ENCODE data around the gene UIMC1. TPM values are rescaled to one million over a fixed set of nuclear protein-coding genes. Genes with fewer than 3 reads are reported as not detected.
"Not testable (repeated sequence)": the region's sequence is repeated elsewhere in the genome, so short reads cannot be mapped to it uniquely, and the experiment has no call there.

The UIMC1 gene
- total RNA-seq, 1 experiment from 2014 or later: 53.0 TPM

DNA sequence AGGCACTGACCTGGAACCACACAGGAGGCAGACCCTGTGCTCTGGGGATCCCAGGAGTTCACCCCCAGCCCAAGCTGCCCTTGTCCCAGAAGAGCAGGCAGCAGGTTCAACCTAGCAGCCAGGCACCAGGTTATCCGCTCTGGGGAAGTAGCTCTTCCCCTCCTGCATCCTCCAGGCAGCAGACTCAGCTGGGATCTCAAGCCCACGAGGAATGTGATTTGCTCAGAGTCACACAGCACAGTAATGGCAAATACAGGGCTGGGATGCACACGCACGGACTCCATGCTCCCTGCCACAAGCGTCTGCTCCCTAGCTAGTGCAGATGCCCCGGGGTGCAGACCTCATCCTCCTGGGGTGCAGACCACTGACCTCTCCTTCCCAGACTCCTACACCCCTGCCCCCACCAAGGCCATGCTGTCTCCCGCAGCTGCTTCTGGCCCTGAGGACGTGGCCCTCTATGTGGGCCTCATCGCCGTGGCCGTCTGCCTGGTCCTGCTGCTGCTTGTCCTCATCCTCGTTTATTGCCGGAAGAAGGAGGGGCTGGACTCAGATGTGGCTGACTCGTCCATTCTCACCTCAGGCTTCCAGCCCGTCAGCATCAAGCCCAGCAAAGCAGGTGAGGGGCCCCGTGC, 132.9 kb downstream of the UIMC1 start:
- no peak overlapping the region for H2BK15ac ChIP-seq (ENCODE audit: low read depth, low read length)
- Mint-ChIP-seq H3K4me1 (peaks cover 5 to 13% of the 10 kb centered on the region in 2 experiments; a peak in 3 of 4 replicates), H3K27ac (peak overlapping the region in 1 of 3 experiments; percentile 55; a peak in 2 of 7 replicates), H3K27me3 (ENCODE audit: low read depth) (peaks cover 5% of the 10 kb centered on the region), H3K4me3 (0 out of 5 replicates have a peak overlapping the region, but pooled peaks of 1 of the 2 experiments have one; percentile 26), H3K36me3 (ENCODE audit: insufficient read depth in 1 of 3, low read depth in 3 of 3) (no peaks in the 10 kb centered on the region; a peak in 1 of 7 replicates), H3K9me3 (no peaks in the 10 kb centered on the region)
- H4K20me1 ChIP-seq (ENCODE audit: control insufficient read depth, insufficient read depth, insufficient read length): peaks cover 4% of the 10 kb centered on the region
- H3K23ac ChIP-seq (ENCODE audit: insufficient read length, low read depth, low read length): no peak overlapping the region
- H2AK5ac ChIP-seq (ENCODE audit: insufficient read length, low read length): no peak overlapping the region
- H3K23me2 ChIP-seq (ENCODE audit: insufficient read length, low read depth, low read length, poor library complexity, severe bottlenecking): no peaks in the 10 kb centered on the region
- no peak overlapping the region for H2BK120ac ChIP-seq (ENCODE audit: low read depth, low read length, poor library complexity, severe bottlenecking)
- no peak overlapping the region for H3K4me2 ChIP-seq (ENCODE audit: insufficient read depth, insufficient read length, low read length)
- no peaks in the 10 kb centered on the region for H3K79me2 ChIP-seq (ENCODE audit: insufficient read depth, low read length)
- no peaks in the 10 kb centered on the region for H3K4me1 ChIP-seq (ENCODE audit: insufficient read depth, low read length)
- H2AFZ ChIP-seq (ENCODE audit: low read length): no peak overlapping the region
- H2BK20ac ChIP-seq (ENCODE audit: low read depth, low read length, poor library complexity, severe bottlenecking): no peak overlapping the region
- H2BK12ac ChIP-seq (ENCODE audit: insufficient read length, low read depth, low read length): no peak overlapping the region
- no peaks in the 10 kb centered on the region for H3K79me1 ChIP-seq (ENCODE audit: insufficient read depth, low read depth, low read length, poor library complexity, severe bottlenecking)
- H3K56ac ChIP-seq (ENCODE audit: insufficient read length, low read depth, low read length): no peak overlapping the region
- no peaks in the 10 kb centered on the region for H3K27me3 ChIP-seq (ENCODE audit: insufficient read depth, low read length)
- H4K5ac ChIP-seq (ENCODE audit: insufficient read length, low read depth, low read length): no peak overlapping the region
- no CpG with 5 or more reads among the region's 16 CpGs for WGBS (ENCODE audit: extremely low coverage, insufficient read length, low lambda C conversion rate)
- H3K9ac ChIP-seq (ENCODE audit: extremely low read depth, insufficient read length, low read length): no peak overlapping the region
- no peak overlapping the region for H3T11ph ChIP-seq (ENCODE audit: low read length)
- no peak overlapping the region for H4K8ac ChIP-seq (replicated peaks; ENCODE audit: insufficient read length, low read depth, low read length)
- no peak overlapping the region for H3K4ac ChIP-seq (ENCODE audit: low read depth, low read length)
- H3K27ac ChIP-seq (ENCODE audit: insufficient read length, low read depth, low read length): no peak overlapping the region
- no peak for DNase-seq
- no peak overlapping the region for H4K91ac ChIP-seq (ENCODE audit: insufficient read length, low read depth, low read length)
- no peak overlapping the region for H3K14ac ChIP-seq (ENCODE audit: insufficient read depth, low read length)
- no peak overlapping the region for H2BK5ac ChIP-seq (ENCODE audit: insufficient read length, low read length)
- no peak overlapping the region for H3K18ac ChIP-seq (ENCODE audit: insufficient read length, low read depth, low read length)
- H3K9me3 ChIP-seq (ENCODE audit: control insufficient read depth, low read depth, low read length): no peaks in the 10 kb centered on the region
- TF ChIP-seq, protein P1, sequence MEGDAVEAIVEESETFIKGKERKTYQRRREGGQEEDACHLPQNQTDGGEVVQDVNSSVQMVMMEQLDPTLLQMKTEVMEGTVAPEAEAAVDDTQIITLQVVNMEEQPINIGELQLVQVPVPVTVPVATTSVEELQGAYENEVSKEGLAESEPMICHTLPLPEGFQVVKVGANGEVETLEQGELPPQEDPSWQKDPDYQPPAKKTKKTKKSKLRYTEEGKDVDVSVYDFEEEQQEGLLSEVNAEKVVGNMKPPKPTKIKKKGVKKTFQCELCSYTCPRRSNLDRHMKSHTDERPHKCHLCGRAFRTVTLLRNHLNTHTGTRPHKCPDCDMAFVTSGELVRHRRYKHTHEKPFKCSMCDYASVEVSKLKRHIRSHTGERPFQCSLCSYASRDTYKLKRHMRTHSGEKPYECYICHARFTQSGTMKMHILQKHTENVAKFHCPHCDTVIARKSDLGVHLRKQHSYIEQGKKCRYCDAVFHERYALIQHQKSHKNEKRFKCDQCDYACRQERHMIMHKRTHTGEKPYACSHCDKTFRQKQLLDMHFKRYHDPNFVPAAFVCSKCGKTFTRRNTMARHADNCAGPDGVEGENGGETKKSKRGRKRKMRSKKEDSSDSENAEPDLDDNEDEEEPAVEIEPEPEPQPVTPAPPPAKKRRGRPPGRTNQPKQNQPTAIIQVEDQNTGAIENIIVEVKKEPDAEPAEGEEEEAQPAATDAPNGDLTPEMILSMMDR (conservative IDR thresholded peaks at IDR 0.05): no peak

DNA sequence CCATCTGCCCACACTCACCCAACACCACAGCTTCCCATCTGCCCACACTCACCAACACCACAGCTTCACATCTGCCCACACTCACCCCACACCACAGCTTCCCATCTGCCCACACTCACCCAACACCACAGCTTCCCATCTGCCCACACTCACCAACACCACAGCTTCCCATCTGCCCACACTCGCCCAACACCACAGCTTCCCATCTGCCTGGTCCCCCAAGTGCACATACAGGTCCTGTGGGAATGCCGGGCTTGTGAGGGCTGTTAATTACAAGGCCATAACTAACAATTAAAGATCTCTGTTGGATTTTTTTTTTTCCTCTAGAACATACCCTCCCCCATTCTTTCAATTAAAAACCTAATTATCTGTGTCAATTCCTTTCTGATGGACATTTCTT, 133.6 kb downstream of the UIMC1 start:
- not testable (repeated sequence) for H4K5ac ChIP-seq (ENCODE audit: insufficient read length, low read depth, low read length); H3K9me3 ChIP-seq (ENCODE audit: control insufficient read depth, low read depth, low read length); H3K36me3 Mint-ChIP-seq (ENCODE audit: insufficient read depth in 1 of 3, low read depth in 3 of 3); H2BK20ac ChIP-seq (ENCODE audit: low read depth, low read length, poor library complexity, severe bottlenecking); H3K18ac ChIP-seq (ENCODE audit: insufficient read length, low read depth, low read length); H3K9me3 Mint-ChIP-seq; H3K27me3 ChIP-seq (ENCODE audit: insufficient read depth, low read length); DNase-seq; H3K14ac ChIP-seq (ENCODE audit: insufficient read depth, low read length); H3K4ac ChIP-seq (ENCODE audit: low read depth, low read length); H3K4me2 ChIP-seq (ENCODE audit: insufficient read depth, insufficient read length, low read length); H3K9ac ChIP-seq (ENCODE audit: extremely low read depth, insufficient read length, low read length); H2BK12ac ChIP-seq (ENCODE audit: insufficient read length, low read depth, low read length); H3K4me1 Mint-ChIP-seq; H3K4me3 Mint-ChIP-seq; H4K20me1 ChIP-seq (ENCODE audit: control insufficient read depth, insufficient read depth, insufficient read length); H2BK15ac ChIP-seq (ENCODE audit: low read depth, low read length); H3K23ac ChIP-seq (ENCODE audit: insufficient read length, low read depth, low read length); H2AFZ ChIP-seq (ENCODE audit: low read length); H3K27ac Mint-ChIP-seq; H2BK5ac ChIP-seq (ENCODE audit: insufficient read length, low read length); H2AK5ac ChIP-seq (ENCODE audit: insufficient read length, low read length); H3K79me2 ChIP-seq (ENCODE audit: insufficient read depth, low read length); H3K56ac ChIP-seq (ENCODE audit: insufficient read length, low read depth, low read length); H4K91ac ChIP-seq (ENCODE audit: insufficient read length, low read depth, low read length); H3K4me1 ChIP-seq (ENCODE audit: insufficient read depth, low read length); H3K23me2 ChIP-seq (ENCODE audit: insufficient read length, low read depth, low read length, poor library complexity, severe bottlenecking); H3K27me3 Mint-ChIP-seq (ENCODE audit: low read depth); H2BK120ac ChIP-seq (ENCODE audit: low read depth, low read length, poor library complexity, severe bottlenecking); H3K27ac ChIP-seq (ENCODE audit: insufficient read length, low read depth, low read length); H3K79me1 ChIP-seq (ENCODE audit: insufficient read depth, low read depth, low read length, poor library complexity, severe bottlenecking); H3T11ph ChIP-seq (ENCODE audit: low read length); H4K8ac ChIP-seq (replicated peaks; ENCODE audit: insufficient read length, low read depth, low read length)
- WGBS (ENCODE audit: extremely low coverage, insufficient read length, low lambda C conversion rate): no CpG with 5 or more reads among the region's 2 CpGs

All from H9 (cell line).